ENCODE measurements around the gene SLF2. TPM values are rescaled to one million over a fixed set of nuclear protein-coding genes. Genes with fewer than 3 reads are reported as not detected.

SLF2 gene
- total and polyA plus RNA-seq, 2 of the 13 experiments (the other 11 are each of a cell fraction or from before 2014, with no cell fraction given), result 12.2 to 48.1 TPM

GRCh38 chr10:100970914-100971811, 58.4 kb downstream of the SLF2 start (continued):
- TF ChIP-seq HNF1A (IDR thresholded peaks at IDR 0.05; ENCODE audit: low read depth) (peak; percentile 97), HNF1A (CRISPR knock-in tag; IDR thresholded peaks at IDR 0.05; ENCODE audit: borderline replicate concordance) (peak; percentile 98), PRDM4 (CRISPR knock-in tag; IDR thresholded peaks at IDR 0.05; ENCODE audit: borderline replicate concordance) (no peak), TCF12 (IDR thresholded peaks at IDR 0.05) (no peak), TCF12 (CRISPR knock-in tag; IDR thresholded peaks at IDR 0.05) (no peak; the same call in 1 of the 2 replicates), ZNF691 (CRISPR knock-in tag; IDR thresholded peaks at IDR 0.05; ENCODE audit: borderline replicate concordance, low read depth) (no peak), NR2C2 (CRISPR knock-in tag; IDR thresholded peaks at IDR 0.05; ENCODE audit: borderline replicate concordance) (peak; percentile 85), ERF (CRISPR knock-in tag; IDR thresholded peaks at IDR 0.05) (peak; percentile 67; the same call in 1 of the 2 replicates), KLF16 (CRISPR knock-in tag; IDR thresholded peaks at IDR 0.05) (peak in 1 of 2 experiments; percentile 98; a peak in 2 of 4 replicates), KDM3A (CRISPR knock-in tag; IDR thresholded peaks at IDR 0.05; ENCODE audit: low read depth) (0 out of 2 replicates have a peak, but pooled peaks have one; percentile 70), SRF (IDR thresholded peaks at IDR 0.05; ENCODE audit: low read depth, low read length) (peak; percentile 63; the same call in 1 of the 2 replicates), PLSCR1 (CRISPR knock-in tag; IDR thresholded peaks at IDR 0.05; ENCODE audit: borderline replicate concordance) (no peak), ZNF543 (CRISPR knock-in tag; IDR thresholded peaks at IDR 0.05) (0 out of 2 replicates have a peak, but pooled peaks have one; percentile 66), MTA3 (CRISPR knock-in tag; IDR thresholded peaks at IDR 0.05) (no peak), ZMYM4 (CRISPR knock-in tag; IDR thresholded peaks at IDR 0.05) (peak; percentile 74), ZFP36L2 (CRISPR knock-in tag; IDR thresholded peaks at IDR 0.05) (no peak), SUZ12 (IDR thresholded peaks at IDR 0.05; ENCODE audit: low read depth, low read length) (no peak), FLYWCH1 (CRISPR knock-in tag; IDR thresholded peaks at IDR 0.05) (no peak), MIER3 (CRISPR knock-in tag; IDR thresholded peaks at IDR 0.05; ENCODE audit: borderline replicate concordance) (peak; percentile 95), HOXA3 (CRISPR knock-in tag; IDR thresholded peaks at IDR 0.05) (peak; percentile 82), ZSCAN25 (CRISPR knock-in tag; IDR thresholded peaks at IDR 0.05) (peak; percentile 99), PAWR (CRISPR knock-in tag; IDR thresholded peaks at IDR 0.05; ENCODE audit: borderline replicate concordance) (no peak)

Measured in HepG2 (cell line).